Esophagus muscularis mucosa (tissue), 4 donors: Measurements from ENCODE around the gene LILRB4. TPM values are rescaled to one million over a fixed set of nuclear protein-coding genes. Genes with fewer than 3 reads are reported as not detected.
"Not testable (repeated sequence)": the region's sequence is repeated elsewhere in the genome, so short reads cannot be mapped to it uniquely, and the experiment has no call there.

Source experiments
- DNase-seq: peaks from one replicate; pipeline ENCODE4 v3.0.0-alpha.2; 2017; ENCODE audit errors: extremely low spot score
- H3K27ac ChIP-seq, 4 donors: fragments of 200-600 bp; sonication (generic); replicated peaks in 1 of 4; 1 replicate in 3 of 4; 2 replicates in 1 of 4; pipeline ENCODE4 v1.5.1; 2016 to 2019; ENCODE audit warnings: mild to moderate bottlenecking in 1 of 4
- H3K27me3 ChIP-seq, 4 donors: fragments of 200-600 bp; sonication (generic); one replicate each; pipeline versions ENCODE4 v1.5.1 to v1.6.0; 2016 to 2019
- H3K36me3 ChIP-seq, 4 donors: fragments of 200-600 bp; sonication (generic); one replicate each; pipeline ENCODE4 v1.5.1; 2016 to 2019
- H3K4me1 ChIP-seq, 4 donors: fragments of 200-600 bp; sonication (generic); one replicate each; pipeline ENCODE4 v1.5.1; 2016 to 2019
- H3K4me3 ChIP-seq, 4 donors: fragments of 200-600 bp; sonication (generic); 1 replicate in 2 of 4; 2 replicates in 2 of 4; pipeline ENCODE4 v1.5.1; 2016 to 2019; ENCODE audit warnings: mild to moderate bottlenecking in 4 of 4, moderate library complexity in 1 of 4
- H3K9me3 ChIP-seq, 4 donors: fragments of 200-600 bp; sonication (generic); 1 replicate in 3 of 4; 2 replicates in 1 of 4; pipeline ENCODE4 v1.5.1; 2016 to 2019
- EP300 ChIP-seq: sonication (generic); formaldehyde crosslinking; IDR thresholded peaks from one replicate; pipeline ENCODE4 v1.6.1; 2017; ENCODE audit warnings: antibody characterized with exemption
- POLR2A ChIP-seq: fragments of 450-650 bp; IDR thresholded peaks from one replicate; pipeline ENCODE4 v1.6.1; 2017; ENCODE audit warnings: antibody characterized with exemption, moderate library complexity, mild to moderate bottlenecking, low read depth
- POLR2AphosphoS5 ChIP-seq, 2 donors: sonication (generic); formaldehyde crosslinking; IDR thresholded peaks; one replicate each; pipeline ENCODE4 v1.6.1; 2017; ENCODE audit warnings: antibody characterized with exemption in 2 of 2
- WGBS: methylation state at CpG from one replicate; pipeline ENCODE4 v1.1.5; 2018; 5-methylcytosine and 5-hydroxymethylcytosine counted together
- intact Hi-C: fragments of 100-400 bp; cut with DNase I; formaldehyde crosslinking; loops from one replicate; pipeline ENCODE4 v1.15.1; 2023
- total RNA-seq, 4 donors: library from RNA; depleted of rRNA; stranded (reverse); fragments of >200 nt; gene quantifications; one replicate each; pipeline versions ENCODE4 v1.1.0 to v1.2.1, GENCODE V29; 2016
- TF ChIP-seq, protein P1 (sequence below), 3 experiments: fragments of 200-600 bp in 2 of 3; fragments of 450-650 bp in 1 of 3; sonication (generic) in 2 of 3; IDR thresholded peaks; one replicate each; pipeline ENCODE4 v1.5.1; 2017 to 2019; ENCODE audit warnings: antibody characterized with exemption in 3 of 3, mild to moderate bottlenecking in 2 of 3, moderate library complexity in 1 of 3

Gene LILRB4
- total RNA-seq, 4 donors from 2014 or later: 4.9 to 16.2 (median 6.5) TPM

DNA sequence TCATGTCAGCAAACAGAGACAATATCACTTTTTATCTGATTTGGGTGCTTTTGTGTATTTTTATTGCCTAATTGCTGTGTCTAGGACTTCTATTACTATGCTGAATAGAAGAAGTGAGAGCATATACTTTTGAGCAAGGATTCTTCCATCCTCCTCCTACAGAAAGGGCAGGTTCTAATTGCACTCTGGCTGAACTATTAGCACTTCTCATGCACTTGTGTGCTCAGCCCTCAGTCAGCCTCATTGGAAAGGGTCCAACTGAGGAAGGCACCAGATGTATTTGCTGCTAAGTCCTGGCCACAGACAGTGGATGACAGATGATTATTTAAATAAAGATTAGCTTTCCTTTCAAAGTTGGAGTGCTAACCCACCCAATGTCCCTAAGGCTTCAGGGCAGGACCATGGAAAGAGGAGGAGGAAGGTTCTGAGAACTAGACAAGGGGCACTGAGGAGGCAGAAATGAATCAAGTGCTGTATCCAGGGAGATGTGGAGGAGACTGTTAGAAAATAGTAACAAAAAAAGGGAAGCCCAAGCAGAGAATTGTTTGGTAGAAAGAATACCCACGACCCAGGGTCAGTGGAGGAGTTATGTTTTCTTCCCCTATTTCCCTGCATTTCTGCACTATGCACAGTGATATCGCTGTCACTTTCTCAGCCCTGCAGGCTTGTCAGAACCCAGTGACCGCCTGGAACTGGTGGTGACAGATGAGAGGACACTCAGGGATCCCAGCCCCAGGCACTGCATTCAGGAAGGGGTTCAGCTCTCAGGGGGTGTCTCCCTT, 8.0 kb downstream of the LILRB4 start:
- TF ChIP-seq POLR2AphosphoS5 (IDR thresholded peaks at IDR 0.05) (no peak), POLR2A (no peak), EP300 (no peak)
- TF ChIP-seq, protein P1, sequence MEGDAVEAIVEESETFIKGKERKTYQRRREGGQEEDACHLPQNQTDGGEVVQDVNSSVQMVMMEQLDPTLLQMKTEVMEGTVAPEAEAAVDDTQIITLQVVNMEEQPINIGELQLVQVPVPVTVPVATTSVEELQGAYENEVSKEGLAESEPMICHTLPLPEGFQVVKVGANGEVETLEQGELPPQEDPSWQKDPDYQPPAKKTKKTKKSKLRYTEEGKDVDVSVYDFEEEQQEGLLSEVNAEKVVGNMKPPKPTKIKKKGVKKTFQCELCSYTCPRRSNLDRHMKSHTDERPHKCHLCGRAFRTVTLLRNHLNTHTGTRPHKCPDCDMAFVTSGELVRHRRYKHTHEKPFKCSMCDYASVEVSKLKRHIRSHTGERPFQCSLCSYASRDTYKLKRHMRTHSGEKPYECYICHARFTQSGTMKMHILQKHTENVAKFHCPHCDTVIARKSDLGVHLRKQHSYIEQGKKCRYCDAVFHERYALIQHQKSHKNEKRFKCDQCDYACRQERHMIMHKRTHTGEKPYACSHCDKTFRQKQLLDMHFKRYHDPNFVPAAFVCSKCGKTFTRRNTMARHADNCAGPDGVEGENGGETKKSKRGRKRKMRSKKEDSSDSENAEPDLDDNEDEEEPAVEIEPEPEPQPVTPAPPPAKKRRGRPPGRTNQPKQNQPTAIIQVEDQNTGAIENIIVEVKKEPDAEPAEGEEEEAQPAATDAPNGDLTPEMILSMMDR (IDR thresholded peaks at IDR 0.05): no peak
- peaks cover 0 to 34% (median 9%) of the 10 kb centered on the region in 4 donors for H3K9me3 ChIP-seq
- intact Hi-C loops: no loop called here
- no peaks in the 10 kb centered on the region for H3K4me1 ChIP-seq
- peaks cover 0 to 34% (median 0%) of the 10 kb centered on the region in 4 donors for H3K27me3 ChIP-seq
- H3K36me3 ChIP-seq: no peaks in the 10 kb centered on the region
- 55% methylated on average over 3 of the region's 3 CpGs for WGBS
- DNase-seq: peak; percentile 57
- no peak overlapping the region for H3K27ac ChIP-seq
- H3K4me3 ChIP-seq: no peak overlapping the region

DNA sequence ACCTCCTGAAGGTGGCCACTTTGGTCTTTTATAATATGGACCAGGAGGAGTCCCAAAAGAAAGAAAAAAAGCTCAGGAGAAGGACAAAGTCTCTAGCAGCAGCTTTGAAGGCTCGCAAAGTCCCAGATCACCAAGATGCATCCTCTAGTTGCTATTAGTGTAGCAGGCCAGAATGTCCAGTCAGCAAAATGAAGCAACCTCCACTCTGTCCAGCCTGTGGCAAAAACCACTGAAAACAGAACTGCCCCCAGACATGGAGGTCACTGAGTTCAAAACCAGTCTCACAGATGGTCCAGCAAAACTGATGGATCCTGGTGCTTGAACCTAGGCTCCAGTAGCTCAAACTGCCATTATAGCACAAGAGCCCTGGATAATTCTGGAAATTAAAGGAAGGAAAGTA, 10.4 kb downstream of the LILRB4 start:
- Histone ChIP-seq H3K36me3 (no peaks in the 10 kb centered on the region), H3K4me1 (no peaks in the 10 kb centered on the region), H3K4me3 (no peak overlapping the region), H3K27me3 (peaks cover 0 to 39% (median 0%) of the 10 kb centered on the region in 4 donors), H3K27ac (no peak overlapping the region), H3K9me3 (peaks cover 0 to 15% (median 2%) of the 10 kb centered on the region in 4 donors)
- intact Hi-C loops: no loop called here
- 54% methylated on average over 1 of the region's 1 CpG for WGBS
- TF ChIP-seq, protein P1 (IDR thresholded peaks at IDR 0.05): no peak
- no peak for TF ChIP-seq EP300
- no peak for TF ChIP-seq POLR2A
- TF ChIP-seq POLR2AphosphoS5 (IDR thresholded peaks at IDR 0.05): no peak
- DNase-seq: no peak

DNA sequence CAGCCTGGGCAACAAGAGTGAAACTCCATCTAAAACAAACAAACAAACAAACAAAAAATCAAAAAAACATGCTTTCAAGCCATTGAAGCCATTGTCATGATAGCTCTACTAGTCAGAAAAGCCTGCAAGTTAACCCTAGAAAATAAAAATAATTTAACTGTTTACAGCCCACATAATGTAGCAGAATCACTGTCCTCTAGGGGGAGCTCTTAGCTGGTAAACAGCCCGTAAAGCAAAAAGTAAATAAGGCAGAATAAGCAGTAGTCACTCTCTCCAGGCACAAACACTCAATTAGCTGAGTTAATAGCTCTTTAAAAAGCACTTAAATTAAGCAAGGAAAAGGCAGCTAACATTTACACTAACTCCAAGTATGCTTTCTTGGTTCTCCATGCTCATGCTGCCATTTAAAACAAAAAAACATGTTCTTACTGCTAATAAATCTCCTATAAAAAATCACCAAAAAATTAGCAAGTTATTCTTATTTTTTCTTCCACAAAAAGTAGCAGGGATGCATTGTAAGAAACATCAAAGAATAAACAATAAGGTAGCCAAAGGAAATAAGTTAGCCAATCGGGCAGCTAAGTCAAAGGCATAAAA, 11.3 kb downstream of the LILRB4 start:
- no peak for DNase-seq
- 46% methylated on average over 2 of the region's 2 CpGs for WGBS
- intact Hi-C loops: loop anchor here (2.0 kb wide), 1 partner anchor 195 kb away; no protein-coding TSS in a partner anchor
- no peak overlapping the region for H3K4me3 ChIP-seq
- H3K4me1 ChIP-seq: no peaks in the 10 kb centered on the region
- peaks cover 0 to 46% (median 0%) of the 10 kb centered on the region in 4 donors for H3K27me3 ChIP-seq
- no peaks in the 10 kb centered on the region for H3K36me3 ChIP-seq
- no peak overlapping the region for H3K27ac ChIP-seq
- H3K9me3 ChIP-seq: peaks cover 0 to 9% (median 0%) of the 10 kb centered on the region in 4 donors
- TF ChIP-seq POLR2AphosphoS5 (IDR thresholded peaks at IDR 0.05): no peak
- TF ChIP-seq, protein P1 (IDR thresholded peaks at IDR 0.05): peak in 2 of 3 experiments; percentile 20 to 40

DNA sequence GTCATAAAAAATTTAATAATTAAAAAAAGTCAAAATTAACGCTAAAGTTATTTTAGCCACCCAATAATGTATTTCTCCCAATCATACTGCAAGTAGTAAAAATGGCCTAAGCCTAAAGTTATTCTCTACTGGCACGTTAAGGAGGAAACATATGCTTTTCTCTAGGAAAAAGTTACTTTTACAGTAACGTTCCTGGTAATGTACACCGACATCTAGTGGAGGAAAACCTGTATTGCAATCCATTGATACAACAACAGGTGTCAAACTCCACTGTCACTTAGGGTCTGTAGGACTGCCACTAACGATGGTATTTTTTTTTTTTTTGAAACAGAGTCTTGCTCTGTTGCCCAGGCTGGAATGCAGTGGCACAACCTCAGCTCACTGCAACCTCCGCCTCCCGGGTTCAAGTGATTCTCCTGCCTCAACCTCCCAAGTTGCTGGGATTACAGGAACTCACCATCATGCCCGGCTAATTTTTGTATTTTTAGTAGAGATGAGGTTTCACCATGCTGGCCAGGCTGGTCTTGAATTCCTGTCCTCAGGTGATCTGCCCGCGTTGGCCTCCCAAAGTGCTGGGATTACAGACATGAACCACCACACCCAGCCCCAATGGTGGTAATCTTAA, 13.5 kb downstream of the LILRB4 start:
- H3K4me3 ChIP-seq, H3K36me3 ChIP-seq, H3K9me3 ChIP-seq, DNase-seq, H3K4me1 ChIP-seq, intact Hi-C loops, H3K27ac ChIP-seq: not testable (repeated sequence)
- peaks cover 0 to 40% (median 0%) of the 10 kb centered on the region in 4 donors for H3K27me3 ChIP-seq
- 25% methylated on average over 10 of the region's 10 CpGs for WGBS
- TF ChIP-seq, protein P1 (IDR thresholded peaks at IDR 0.05): peak; percentile 61 to 94 (median 81)
